ENCODE results near the gene RXFP4. TPM values are rescaled to one million over a fixed set of nuclear protein-coding genes. Genes with fewer than 3 reads are reported as not detected.
A peak's percentile ranks its signal among the peaks of the same experiment; 100 is the strongest.
"Not testable (repeated sequence)": the region's sequence is repeated elsewhere in the genome, so short reads cannot be mapped to it uniquely, and the experiment has no call there.

Gene RXFP4
- total RNA-seq = not detected

GRCh38 chr1:155940993-155941844 is at the start of gene RXFP4:
Gene RXFP4 (plus strand): TSS chr1:155941638. CDS start chr1:155941710, 72 bp downstream.
- Mint-ChIP-seq H3K4me1 (ENCODE audit: low read depth) (peaks cover 58% of the 10 kb centered on the region), H3K27ac (peak within 1 kb of the TSS; percentile 68), H3K4me3 (no peak within 1 kb of the TSS), H3K36me3 (peaks cover 4% of the 10 kb centered on the region), H3K27me3 (no peaks in the 10 kb centered on the region), H3K9me3 (no peaks in the 10 kb centered on the region)
- intact Hi-C loops (cut with micrococcal nuclease) = loop anchor here (10.0 kb wide), 1 partner anchor 284 kb away; no protein-coding TSS in a partner anchor
- CTCF ChIA-PET = interaction anchor here (1.2 to 5.6 kb wide), 3 partner anchors 36 to 49 kb away, joined by 5 to 92 read pairs (median 29); partner anchors contain the start of gene ARHGEF2
- POLR2A ChIA-PET = interaction anchor here (0.5 to 4.1 kb wide), 4 partner anchors 15 to 276 kb away, joined by 3 to 24 read pairs (median 4); partner anchors contain the start of gene ARHGEF2
- peak; percentile 14 for DNase-seq

GRCh38 chr1:155892796-155893195 is 48.6 kb upstream of the RXFP4 start:
- ChIA-PET CTCF (interaction anchor here (1.8 kb wide), 1 partner anchor 97 kb away, joined by 5 read pairs; no protein-coding TSS in a partner anchor), POLR2A (interaction anchor here (1.2 to 1.5 kb wide), 2 partner anchors 32 to 33 kb away, joined by 3 read pairs; partner anchors contain the start of gene SYT11)
- Mint-ChIP-seq H3K27me3 (no peaks in the 10 kb centered on the region), H3K9me3 (no peaks in the 10 kb centered on the region), H3K27ac (peak overlapping the region; percentile 59), H3K4me3 (no peak overlapping the region), H3K4me1 (ENCODE audit: low read depth) (peaks cover 14% of the 10 kb centered on the region), H3K36me3 (peaks cover 9% of the 10 kb centered on the region)
- intact Hi-C loops (cut with micrococcal nuclease) = loop anchor here (5.0 kb wide), 1 partner anchor 35 kb away; the partner anchor contains the start of genes GON4L and SYT11
- no peak for DNase-seq

GRCh38 chr1:155893389-155894142 is 47.9 kb upstream of the RXFP4 start:
- ChIA-PET POLR2A (interaction anchor here (0.7 to 1.5 kb wide), 3 partner anchors 33 to 85 kb away, joined by 3 read pairs; partner anchors contain the start of genes ARHGEF2 and SYT11), CTCF (interaction anchor here (0.6 to 1.9 kb wide), 2 partner anchors 19 to 173 kb away, joined by 4 to 5 read pairs; no protein-coding TSS in a partner anchor)
- Mint-ChIP-seq H3K9me3 (no peaks in the 10 kb centered on the region), H3K4me1 (ENCODE audit: low read depth) (peaks cover 15% of the 10 kb centered on the region), H3K27ac (peak overlapping the region; percentile 59), H3K36me3 (peaks cover 11% of the 10 kb centered on the region), H3K4me3 (no peak overlapping the region), H3K27me3 (no peaks in the 10 kb centered on the region)
- DNase-seq = peak; percentile 34
- intact Hi-C loops (cut with micrococcal nuclease) = loop anchor here (5.0 kb wide), 1 partner anchor 36 kb away; the partner anchor contains the start of genes GON4L and SYT11

GRCh38 chr1:155895617-155896016 is 45.8 kb upstream of the RXFP4 start:
- H3K9me3 Mint-ChIP-seq; H3K4me3 Mint-ChIP-seq; DNase-seq; H3K27me3 Mint-ChIP-seq; intact Hi-C loops (cut with micrococcal nuclease): not testable (repeated sequence)
- ChIA-PET CTCF (interaction anchor here (0.7 kb wide), 1 partner anchor 33 kb away, joined by 3 read pairs; no protein-coding TSS in a partner anchor), POLR2A (interaction anchor here (0.7 kb wide), 1 partner anchor 298 kb away, joined by 3 read pairs; no protein-coding TSS in a partner anchor)
- peak overlapping the region; percentile 5 for H3K27ac Mint-ChIP-seq
- H3K36me3 Mint-ChIP-seq = peaks cover 22% of the 10 kb centered on the region
- H3K4me1 Mint-ChIP-seq (ENCODE audit: low read depth) = peaks cover 15% of the 10 kb centered on the region

GRCh38 chr1:155896476-155896875 is 45.0 kb upstream of the RXFP4 start:
- DNase-seq; CTCF ChIA-PET; H3K9me3 Mint-ChIP-seq; intact Hi-C loops (cut with micrococcal nuclease); H3K27me3 Mint-ChIP-seq; H3K4me3 Mint-ChIP-seq; H3K27ac Mint-ChIP-seq; POLR2A ChIA-PET: not testable (repeated sequence)
- Mint-ChIP-seq H3K4me1 (ENCODE audit: low read depth) (peaks cover 15% of the 10 kb centered on the region), H3K36me3 (peaks cover 26% of the 10 kb centered on the region)

GRCh38 chr1:155897746-155898145 is 43.7 kb upstream of the RXFP4 start:
- POLR2A ChIA-PET = no interaction called here
- Mint-ChIP-seq H3K9me3 (no peaks in the 10 kb centered on the region), H3K36me3 (peaks cover 29% of the 10 kb centered on the region), H3K4me1 (ENCODE audit: low read depth) (peaks cover 15% of the 10 kb centered on the region), H3K4me3 (no peak overlapping the region), H3K27ac (peak overlapping the region; percentile 2), H3K27me3 (no peaks in the 10 kb centered on the region)
- CTCF ChIA-PET = interaction anchor here (1.2 to 1.3 kb wide), 2 partner anchors 33 to 169 kb away, joined by 4 to 5 read pairs; no protein-coding TSS in a partner anchor
- no peak for DNase-seq
- intact Hi-C loops (cut with micrococcal nuclease) = no loop called here

- Mint-ChIP-seq H3K4me1 (ENCODE audit: low read depth) (peaks cover 4% of the 10 kb centered on the region), H3K9me3 (no peaks in the 10 kb centered on the region), H3K27ac (peak overlapping the region; percentile 10), H3K36me3 (peaks cover 30% of the 10 kb centered on the region), H3K27me3 (no peaks in the 10 kb centered on the region), H3K4me3 (no peak overlapping the region)
- intact Hi-C loops (cut with micrococcal nuclease) = no loop called here
- ChIA-PET CTCF (interaction anchor here (0.6 to 1.3 kb wide), 6 partner anchors 31 to 167 kb away, joined by 3 to 5 read pairs (median 3); no protein-coding TSS in a partner anchor), POLR2A (interaction anchor here (0.7 kb wide), 1 partner anchor 9 kb away, joined by 3 read pairs; no protein-coding TSS in a partner anchor)
- DNase-seq = no peak
Measured at GRCh38 chr1:155898888-155899287, 42.5 kb upstream of the RXFP4 start.

- H3K27ac Mint-ChIP-seq = no peak overlapping the region
- POLR2A ChIA-PET = interaction anchor here (0.7 kb wide), 1 partner anchor 9 kb away, joined by 3 read pairs; no protein-coding TSS in a partner anchor
- no peaks in the 10 kb centered on the region for H3K9me3 Mint-ChIP-seq
- intact Hi-C loops (cut with micrococcal nuclease) = no loop called here
- peaks cover 1% of the 10 kb centered on the region for H3K4me1 Mint-ChIP-seq (ENCODE audit: low read depth)
- CTCF ChIA-PET = no interaction called here
- peaks cover 38% of the 10 kb centered on the region for H3K36me3 Mint-ChIP-seq
- no peak overlapping the region for H3K4me3 Mint-ChIP-seq
- H3K27me3 Mint-ChIP-seq = no peaks in the 10 kb centered on the region
- no peak for DNase-seq
Measured at GRCh38 chr1:155899683-155900082, 41.8 kb upstream of the RXFP4 start.

- H3K27me3 Mint-ChIP-seq = no peaks in the 10 kb centered on the region
- H3K9me3 Mint-ChIP-seq = no peaks in the 10 kb centered on the region
- CTCF ChIA-PET = no interaction called here
- peaks cover 1% of the 10 kb centered on the region for H3K4me1 Mint-ChIP-seq (ENCODE audit: low read depth)
- H3K27ac Mint-ChIP-seq = no peak overlapping the region
- no peak for DNase-seq
- peaks cover 38% of the 10 kb centered on the region for H3K36me3 Mint-ChIP-seq
- intact Hi-C loops (cut with micrococcal nuclease) = no loop called here
- POLR2A ChIA-PET = no interaction called here
- H3K4me3 Mint-ChIP-seq = no peak overlapping the region
Measured at GRCh38 chr1:155900161-155900560, 41.3 kb upstream of the RXFP4 start.

- CTCF ChIA-PET = interaction anchor here (1.0 kb wide), 1 partner anchor 86 kb away, joined by 4 read pairs; no protein-coding TSS in a partner anchor
- H3K27me3 Mint-ChIP-seq = no peaks in the 10 kb centered on the region
- H3K4me3 Mint-ChIP-seq = no peak overlapping the region
- H3K4me1 Mint-ChIP-seq (ENCODE audit: low read depth) = peaks cover 3% of the 10 kb centered on the region
- POLR2A ChIA-PET = no interaction called here
- intact Hi-C loops (cut with micrococcal nuclease) = no loop called here
- no peak for DNase-seq
- H3K9me3 Mint-ChIP-seq = no peaks in the 10 kb centered on the region
- no peak overlapping the region for H3K27ac Mint-ChIP-seq
- H3K36me3 Mint-ChIP-seq = peaks cover 36% of the 10 kb centered on the region
Measured at GRCh38 chr1:155904261-155904660, 37.2 kb upstream of the RXFP4 start.

GRCh38 chr1:155909894-155910293 is 31.5 kb upstream of the RXFP4 start:
- Mint-ChIP-seq H3K9me3 (no peaks in the 10 kb centered on the region), H3K36me3 (peaks cover 37% of the 10 kb centered on the region), H3K4me3 (peak overlapping the region; percentile 97), H3K27ac (peak overlapping the region; percentile 96), H3K4me1 (ENCODE audit: low read depth) (peaks cover 22% of the 10 kb centered on the region), H3K27me3 (no peaks in the 10 kb centered on the region)
- POLR2A ChIA-PET = interaction anchor here (1.1 to 1.7 kb wide), 2 partner anchors 25 to 183 kb away, joined by 3 to 4 read pairs; partner anchors contain the start of gene KHDC4
- intact Hi-C loops (cut with micrococcal nuclease) = loop anchor here (2.0 to 10.0 kb wide), 3 partner anchors 25 to 225 kb away; partner anchors contain the start of genes DAP3, KHDC4, LAMTOR2 and YY1AP1
- no peak for DNase-seq
- CTCF ChIA-PET = no interaction called here
